ENCODE data around the gene ILDR2. TPM values are rescaled to one million over a fixed set of nuclear protein-coding genes. Genes with fewer than 3 reads are reported as not detected.

The ILDR2 gene
- total and polyA plus RNA-seq, 9 of the 15 experiments (the other 6 are each of a cell fraction or from before 2014, with no cell fraction given): 0.03 to 0.31 (median 0.18) TPM; not detected in 2

DNA sequence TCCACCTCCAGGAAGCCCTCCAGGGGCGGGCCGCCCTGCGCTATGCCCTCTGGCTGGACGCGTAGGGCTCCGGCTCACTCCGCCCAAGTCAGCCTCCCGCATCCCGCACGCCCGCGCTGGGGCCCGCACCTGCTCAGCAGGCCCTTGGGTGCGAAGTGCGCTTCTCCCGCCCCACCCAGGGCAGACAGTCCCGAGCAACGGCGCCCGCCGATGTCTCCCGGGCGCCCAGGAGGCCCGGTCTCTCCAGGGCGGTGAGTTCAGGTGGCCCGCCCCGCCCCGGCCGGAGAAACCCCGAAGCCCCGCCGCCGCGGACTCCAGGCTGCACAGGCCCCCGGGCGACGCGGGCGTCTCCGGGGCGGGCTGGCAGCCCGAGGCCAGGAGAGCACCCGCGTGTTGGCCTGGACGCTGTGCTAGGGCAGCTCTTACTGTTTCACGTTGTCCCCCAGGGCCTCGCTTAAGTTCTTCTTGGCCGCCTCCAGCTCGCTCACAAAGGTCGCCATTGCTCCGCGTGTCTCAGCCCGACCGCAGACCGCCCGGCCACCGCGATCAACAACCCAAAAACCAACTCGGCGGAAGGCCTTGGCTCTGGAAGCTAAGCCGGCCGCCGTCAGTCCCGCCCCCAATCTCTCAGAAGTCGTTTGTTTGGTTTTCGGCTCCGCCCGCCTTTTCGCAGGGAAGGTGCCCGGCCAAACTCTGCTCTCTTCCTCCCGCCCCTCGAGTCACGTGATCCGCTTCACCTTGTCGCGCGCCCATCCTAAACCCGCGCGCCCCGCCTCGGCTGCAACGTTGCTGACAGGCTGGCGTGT lies 99.4 kb downstream of the ILDR2 start, which contains the start of gene TADA1 (continued):
- TF ChIP-seq, protein P1, sequence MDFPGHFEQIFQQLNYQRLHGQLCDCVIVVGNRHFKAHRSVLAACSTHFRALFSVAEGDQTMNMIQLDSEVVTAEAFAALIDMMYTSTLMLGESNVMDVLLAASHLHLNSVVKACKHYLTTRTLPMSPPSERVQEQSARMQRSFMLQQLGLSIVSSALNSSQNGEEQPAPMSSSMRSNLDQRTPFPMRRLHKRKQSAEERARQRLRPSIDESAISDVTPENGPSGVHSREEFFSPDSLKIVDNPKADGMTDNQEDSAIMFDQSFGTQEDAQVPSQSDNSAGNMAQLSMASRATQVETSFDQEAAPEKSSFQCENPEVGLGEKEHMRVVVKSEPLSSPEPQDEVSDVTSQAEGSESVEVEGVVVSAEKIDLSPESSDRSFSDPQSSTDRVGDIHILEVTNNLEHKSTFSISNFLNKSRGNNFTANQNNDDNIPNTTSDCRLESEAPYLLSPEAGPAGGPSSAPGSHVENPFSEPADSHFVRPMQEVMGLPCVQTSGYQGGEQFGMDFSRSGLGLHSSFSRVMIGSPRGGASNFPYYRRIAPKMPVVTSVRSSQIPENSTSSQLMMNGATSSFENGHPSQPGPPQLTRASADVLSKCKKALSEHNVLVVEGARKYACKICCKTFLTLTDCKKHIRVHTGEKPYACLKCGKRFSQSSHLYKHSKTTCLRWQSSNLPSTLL (IDR thresholded peaks at IDR 0.05): no peak
- TF ChIP-seq NUFIP1 (IDR thresholded peaks at IDR 0.05; ENCODE audit: partially characterized antibody) (no peak), ZNF696 (CRISPR knock-in tag; conservative IDR thresholded peaks at IDR 0.05) (no peak), NRF1 (conservative IDR thresholded peaks at IDR 0.05 in 1 of 2, IDR thresholded peaks at IDR 0.05 in 1 of 2) (peak; percentile 78 to 82), ZNF644 (tag; IDR thresholded peaks at IDR 0.05; ENCODE audit: low read depth) (0 out of 2 replicates have a peak, but pooled peaks have one; percentile 40), ZC3H4 (CRISPR knock-in tag; IDR thresholded peaks at IDR 0.05; ENCODE audit: borderline replicate concordance) (no peak; the same call in 1 of the 2 replicates), FOXA3 (CRISPR knock-in tag; conservative IDR thresholded peaks at IDR 0.05 in 1 of 2, IDR thresholded peaks at IDR 0.05 in 1 of 2) (no peak), MYC (IDR thresholded peaks at IDR 0.05; ENCODE audit: low read depth, low read length) (peak; percentile 95), MYC (CRISPR knock-in tag; IDR thresholded peaks at IDR 0.05; ENCODE audit: borderline replicate concordance, low read depth) (peak; percentile 84; the same call in 1 of the 2 replicates), SIN3B (IDR thresholded peaks at IDR 0.05; ENCODE audit: low read depth) (0 out of 2 replicates have a peak, but pooled peaks have one; percentile 60), KAT2B (IDR thresholded peaks at IDR 0.05; ENCODE audit: low read depth, low read length) (no peak), GATA2 (CRISPR knock-in tag; IDR thresholded peaks at IDR 0.05) (no peak), KLF13 (tag; IDR thresholded peaks at IDR 0.05; ENCODE audit: borderline replicate concordance, low read depth) (peak; percentile 46; the same call in 1 of the 2 replicates), TFAM (CRISPR knock-in tag; conservative IDR thresholded peaks at IDR 0.05) (no peak), NEUROD1 (IDR thresholded peaks at IDR 0.05; ENCODE audit: borderline replicate concordance, low read depth, low read length, partially characterized antibody) (peak; percentile 88), NR2C1 (IDR thresholded peaks at IDR 0.05) (peak; percentile 83), NR2C1 (tag; IDR thresholded peaks at IDR 0.05) (no peak), CBX3 (IDR thresholded peaks at IDR 0.05; ENCODE audit: borderline replicate concordance in 1 of 2, low read length in 2 of 2) (peak in 1 of 2 experiments; percentile 79; a peak in 2 of 3 replicates), ZBTB8A (IDR thresholded peaks at IDR 0.05; ENCODE audit: partially characterized antibody) (no peak), MAFF (IDR thresholded peaks at IDR 0.05; ENCODE audit: low read length) (no peak)
- TF ChIP-seq, protein P2, sequence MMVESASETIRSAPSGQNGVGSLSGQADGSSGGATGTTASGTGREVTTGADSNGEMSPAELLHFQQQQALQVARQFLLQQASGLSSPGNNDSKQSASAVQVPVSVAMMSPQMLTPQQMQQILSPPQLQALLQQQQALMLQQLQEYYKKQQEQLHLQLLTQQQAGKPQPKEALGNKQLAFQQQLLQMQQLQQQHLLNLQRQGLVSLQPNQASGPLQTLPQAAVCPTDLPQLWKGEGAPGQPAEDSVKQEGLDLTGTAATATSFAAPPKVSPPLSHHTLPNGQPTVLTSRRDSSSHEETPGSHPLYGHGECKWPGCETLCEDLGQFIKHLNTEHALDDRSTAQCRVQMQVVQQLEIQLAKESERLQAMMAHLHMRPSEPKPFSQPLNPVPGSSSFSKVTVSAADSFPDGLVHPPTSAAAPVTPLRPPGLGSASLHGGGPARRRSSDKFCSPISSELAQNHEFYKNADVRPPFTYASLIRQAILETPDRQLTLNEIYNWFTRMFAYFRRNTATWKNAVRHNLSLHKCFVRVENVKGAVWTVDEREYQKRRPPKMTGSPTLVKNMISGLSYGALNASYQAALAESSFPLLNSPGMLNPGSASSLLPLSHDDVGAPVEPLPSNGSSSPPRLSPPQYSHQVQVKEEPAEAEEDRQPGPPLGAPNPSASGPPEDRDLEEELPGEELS (CRISPR knock-in tag; IDR thresholded peaks at IDR 0.05; ENCODE audit: borderline replicate concordance): 0 out of 2 replicates have a peak, but pooled peaks have one; percentile 51
- TF ChIP-seq, protein P3, sequence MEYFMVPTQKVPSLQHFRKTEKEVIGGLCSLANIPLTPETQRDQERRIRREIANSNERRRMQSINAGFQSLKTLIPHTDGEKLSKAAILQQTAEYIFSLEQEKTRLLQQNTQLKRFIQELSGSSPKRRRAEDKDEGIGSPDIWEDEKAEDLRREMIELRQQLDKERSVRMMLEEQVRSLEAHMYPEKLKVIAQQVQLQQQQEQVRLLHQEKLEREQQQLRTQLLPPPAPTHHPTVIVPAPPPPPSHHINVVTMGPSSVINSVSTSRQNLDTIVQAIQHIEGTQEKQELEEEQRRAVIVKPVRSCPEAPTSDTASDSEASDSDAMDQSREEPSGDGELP (CRISPR knock-in tag; IDR thresholded peaks at IDR 0.05; ENCODE audit: borderline replicate concordance): peak; percentile 81; the same call in 1 of the 2 replicates

Measured in K562 (cell line).